ENCODE results near the gene ECM2. TPM values are rescaled to one million over a fixed set of nuclear protein-coding genes. Genes with fewer than 3 reads are reported as not detected.

The ECM2 gene
- total and polyA plus RNA-seq, 2 of the 13 experiments (the other 11 are each of a cell fraction or from before 2014, with no cell fraction given): 0.37 TPM; not detected in 1

DNA sequence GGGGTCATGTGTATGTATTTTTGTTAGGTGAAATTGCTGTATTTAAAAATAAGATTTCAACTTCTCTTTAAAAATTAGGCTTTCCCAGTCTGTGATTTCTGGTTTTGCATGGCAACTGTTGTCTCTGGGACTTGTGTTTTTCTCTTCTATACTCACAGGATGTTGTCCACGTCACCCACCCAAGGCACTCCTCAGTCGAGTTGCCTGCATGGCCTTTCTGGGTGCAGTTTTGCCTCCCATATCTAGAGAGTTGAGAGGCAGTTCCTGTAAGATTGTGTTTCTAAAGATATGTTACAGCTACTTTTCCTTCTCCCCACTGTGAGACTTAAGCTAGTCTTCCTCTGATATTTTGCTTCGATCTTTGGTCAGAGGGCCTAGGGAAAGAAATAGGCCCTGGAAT is 51.2 kb downstream of the ECM2 start:
- no peak overlapping the region for H3K27ac ChIP-seq (ENCODE audit: extremely low read length, insufficient read depth, low read length)
- POLR2A ChIA-PET: no interaction called here

DNA sequence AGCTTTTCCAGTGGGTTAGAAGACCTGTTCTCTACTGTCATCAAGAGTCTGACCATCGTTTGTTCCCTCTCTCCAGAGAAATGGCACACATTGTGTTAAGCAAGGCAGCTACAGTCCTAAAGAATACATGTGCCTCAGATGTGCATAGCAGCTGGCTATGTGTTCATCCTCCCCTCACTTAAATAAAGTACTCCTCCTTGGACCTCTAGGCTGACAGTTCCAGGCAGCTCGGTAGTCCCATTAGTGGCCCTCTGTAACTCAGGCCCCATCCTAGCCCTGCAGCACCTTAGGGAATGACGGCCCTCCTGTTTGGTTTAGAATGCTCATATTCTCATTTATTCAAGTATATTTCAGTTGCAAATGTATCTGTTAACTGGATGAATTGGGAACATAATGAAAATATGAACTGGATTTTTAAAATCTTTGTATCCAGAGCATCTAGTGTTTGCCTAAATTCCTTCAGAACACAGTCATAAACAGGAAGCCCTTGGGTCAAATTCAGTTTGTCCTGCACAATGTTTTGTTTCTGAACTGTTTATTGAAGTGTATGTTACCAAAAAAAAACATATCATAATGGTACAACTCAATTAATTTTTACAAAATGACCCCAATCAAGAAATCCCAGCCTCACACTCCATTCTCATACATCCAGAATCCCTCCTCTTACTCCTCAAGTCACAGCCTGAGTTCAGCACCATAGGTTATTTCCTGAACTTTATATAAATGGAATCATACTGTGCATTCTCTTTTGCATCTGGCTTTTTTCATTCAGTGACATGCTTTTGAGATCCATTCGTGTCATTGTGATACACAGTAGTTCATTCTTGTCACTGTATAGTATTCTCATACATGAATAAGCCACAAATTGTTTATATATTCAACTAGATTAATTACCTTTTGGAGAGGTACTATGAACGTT is 51.9 kb downstream of the ECM2 start:
- ChIA-PET CTCF (ENCODE audit: low intra/inter-chr PET ratio, low total read pairs) (interaction anchor here (0.6 kb wide), 1 partner anchor 1115 kb away, joined by 3 read pairs; no protein-coding TSS in a partner anchor), POLR2A (no interaction called here)
- ATAC-seq (no peak), DNase-seq (ENCODE audit: low spot score) (no peak), FAIRE-seq (no peak)
- H3K4me2 ChIP-seq (ENCODE audit: low read depth, low read length): no peak overlapping the region
- no peaks in the 10 kb centered on the region for H3K9me3 ChIP-seq (ENCODE audit: low read length)
- no peak overlapping the region for H3K9ac ChIP-seq (ENCODE audit: insufficient read depth, low read depth, low read length)
- H3K79me2 ChIP-seq (ENCODE audit: insufficient read depth, low read length): no peaks in the 10 kb centered on the region
- no peak overlapping the region for H2AFZ ChIP-seq (ENCODE audit: low read length)
- H3K27me3 ChIP-seq (ENCODE audit: control insufficient read depth in 1 of 2, insufficient read depth in 2 of 2, low read length in 2 of 2): no peaks in the 10 kb centered on the region
- H4K20me1 ChIP-seq (ENCODE audit: insufficient read depth, low read length): no peaks in the 10 kb centered on the region
- H3K27ac ChIP-seq (ENCODE audit: extremely low read length, insufficient read depth, low read length): no peak overlapping the region
- H3K4me3 ChIP-seq (replicated peaks in 1 of 3; ENCODE audit: insufficient read depth in 1 of 3, low read depth in 2 of 3, low read length in 3 of 3): no peak overlapping the region
- intact Hi-C loops (cut with micrococcal nuclease; ENCODE audit: unreplicated experiment): no loop called here
- 87% methylated on average over 5 of the region's 5 CpGs for WGBS (ENCODE audit: low lambda C conversion rate)
- BruUV-seq (replicated peaks): no TSS peak
- H3K4me1 ChIP-seq (ENCODE audit: insufficient read depth, low read length): peaks cover 13% of the 10 kb centered on the region
- in situ Hi-C loops (cut with HindIII; ENCODE audit: extremely low pct_ligation_motif_present, low pct_unique_long_range_greater_than_20kb): no loop called here
- H3K36me3 ChIP-seq (replicated peaks in 1 of 2; ENCODE audit: control insufficient read depth in 1 of 2, insufficient read depth in 2 of 2, low read length in 2 of 2): no peaks in the 10 kb centered on the region
- TF ChIP-seq, protein P1, sequence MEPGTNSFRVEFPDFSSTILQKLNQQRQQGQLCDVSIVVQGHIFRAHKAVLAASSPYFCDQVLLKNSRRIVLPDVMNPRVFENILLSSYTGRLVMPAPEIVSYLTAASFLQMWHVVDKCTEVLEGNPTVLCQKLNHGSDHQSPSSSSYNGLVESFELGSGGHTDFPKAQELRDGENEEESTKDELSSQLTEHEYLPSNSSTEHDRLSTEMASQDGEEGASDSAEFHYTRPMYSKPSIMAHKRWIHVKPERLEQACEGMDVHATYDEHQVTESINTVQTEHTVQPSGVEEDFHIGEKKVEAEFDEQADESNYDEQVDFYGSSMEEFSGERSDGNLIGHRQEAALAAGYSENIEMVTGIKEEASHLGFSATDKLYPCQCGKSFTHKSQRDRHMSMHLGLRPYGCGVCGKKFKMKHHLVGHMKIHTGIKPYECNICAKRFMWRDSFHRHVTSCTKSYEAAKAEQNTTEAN (CRISPR knock-in tag; conservative IDR thresholded peaks at IDR 0.05): no peak
- TF ChIP-seq NR2C2 (CRISPR knock-in tag; IDR thresholded peaks at IDR 0.05; ENCODE audit: borderline replicate concordance) (no peak), SMARCC2 (IDR thresholded peaks at IDR 0.05) (no peak), TAF1 (CRISPR knock-in tag; IDR thresholded peaks at IDR 0.05) (no peak), ZNF792 (CRISPR knock-in tag; IDR thresholded peaks at IDR 0.05) (no peak), PCBP2 (optimal IDR thresholded peaks at IDR 0.05; ENCODE audit: low read depth, low read length, poor library complexity, severe bottlenecking) (no peak), ZNF33A (CRISPR knock-in tag; IDR thresholded peaks at IDR 0.05; ENCODE audit: borderline replicate concordance) (no peak), GATA4 (IDR thresholded peaks at IDR 0.05; ENCODE audit: borderline replicate concordance, low read depth) (no peak), KDM6A (CRISPR knock-in tag; IDR thresholded peaks at IDR 0.05; ENCODE audit: low read depth) (no peak)
- TF ChIP-seq, protein P2, sequence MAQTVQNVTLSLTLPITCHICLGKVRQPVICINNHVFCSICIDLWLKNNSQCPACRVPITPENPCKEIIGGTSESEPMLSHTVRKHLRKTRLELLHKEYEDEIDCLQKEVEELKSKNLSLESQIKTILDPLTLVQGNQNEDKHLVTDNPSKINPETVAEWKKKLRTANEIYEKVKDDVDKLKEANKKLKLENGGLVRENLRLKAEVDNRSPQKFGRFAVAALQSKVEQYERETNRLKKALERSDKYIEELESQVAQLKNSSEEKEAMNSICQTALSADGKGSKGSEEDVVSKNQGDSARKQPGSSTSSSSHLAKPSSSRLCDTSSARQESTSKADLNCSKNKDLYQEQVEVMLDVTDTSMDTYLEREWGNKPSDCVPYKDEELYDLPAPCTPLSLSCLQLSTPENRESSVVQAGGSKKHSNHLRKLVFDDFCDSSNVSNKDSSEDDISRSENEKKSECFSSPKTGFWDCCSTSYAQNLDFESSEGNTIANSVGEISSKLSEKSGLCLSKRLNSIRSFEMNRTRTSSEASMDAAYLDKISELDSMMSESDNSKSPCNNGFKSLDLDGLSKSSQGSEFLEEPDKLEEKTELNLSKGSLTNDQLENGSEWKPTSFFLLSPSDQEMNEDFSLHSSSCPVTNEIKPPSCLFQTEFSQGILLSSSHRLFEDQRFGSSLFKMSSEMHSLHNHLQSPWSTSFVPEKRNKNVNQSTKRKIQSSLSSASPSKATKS (CRISPR knock-in tag; IDR thresholded peaks at IDR 0.05): no peak

More for the DNA sequence above, 51.2 kb downstream of the ECM2 start:
- H2AFZ ChIP-seq (ENCODE audit: low read length): no peak overlapping the region
- intact Hi-C loops (cut with micrococcal nuclease; ENCODE audit: unreplicated experiment): no loop called here
- H3K9me3 ChIP-seq (ENCODE audit: low read length): no peaks in the 10 kb centered on the region
- BruUV-seq (replicated peaks): no TSS peak
- CTCF ChIA-PET (ENCODE audit: low intra/inter-chr PET ratio, low total read pairs): no interaction called here
- no peak overlapping the region for H3K4me3 ChIP-seq (replicated peaks in 1 of 3; ENCODE audit: insufficient read depth in 1 of 3, low read depth in 2 of 3, low read length in 3 of 3)
- H3K4me1 ChIP-seq (ENCODE audit: insufficient read depth, low read length): peaks cover 13% of the 10 kb centered on the region
- no peak overlapping the region for H3K4me2 ChIP-seq (ENCODE audit: low read depth, low read length)
- no peaks in the 10 kb centered on the region for H4K20me1 ChIP-seq (ENCODE audit: insufficient read depth, low read length)
- no peaks in the 10 kb centered on the region for H3K79me2 ChIP-seq (ENCODE audit: insufficient read depth, low read length)
- in situ Hi-C loops (cut with HindIII; ENCODE audit: extremely low pct_ligation_motif_present, low pct_unique_long_range_greater_than_20kb): no loop called here
- no peak overlapping the region for H3K9ac ChIP-seq (ENCODE audit: insufficient read depth, low read depth, low read length)
- H3K36me3 ChIP-seq (replicated peaks in 1 of 2; ENCODE audit: control insufficient read depth in 1 of 2, insufficient read depth in 2 of 2, low read length in 2 of 2): no peaks in the 10 kb centered on the region
- TF ChIP-seq, protein P3, sequence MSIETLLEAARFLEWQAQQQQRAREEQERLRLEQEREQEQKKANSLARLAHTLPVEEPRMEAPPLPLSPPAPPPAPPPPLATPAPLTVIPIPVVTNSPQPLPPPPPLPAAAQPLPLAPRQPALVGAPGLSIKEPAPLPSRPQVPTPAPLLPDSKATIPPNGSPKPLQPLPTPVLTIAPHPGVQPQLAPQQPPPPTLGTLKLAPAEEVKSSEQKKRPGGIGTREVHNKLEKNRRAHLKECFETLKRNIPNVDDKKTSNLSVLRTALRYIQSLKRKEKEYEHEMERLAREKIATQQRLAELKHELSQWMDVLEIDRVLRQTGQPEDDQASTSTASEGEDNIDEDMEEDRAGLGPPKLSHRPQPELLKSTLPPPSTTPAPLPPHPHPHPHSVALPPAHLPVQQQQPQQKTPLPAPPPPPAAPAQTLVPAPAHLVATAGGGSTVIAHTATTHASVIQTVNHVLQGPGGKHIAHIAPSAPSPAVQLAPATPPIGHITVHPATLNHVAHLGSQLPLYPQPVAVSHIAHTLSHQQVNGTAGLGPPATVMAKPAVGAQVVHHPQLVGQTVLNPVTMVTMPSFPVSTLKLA (IDR thresholded peaks at IDR 0.05): no peak
- TF ChIP-seq ZNF224 (CRISPR knock-in tag; IDR thresholded peaks at IDR 0.05): no peak
- no peak for TF ChIP-seq ZC3H13 (CRISPR knock-in tag; IDR thresholded peaks at IDR 0.05)
- no peak for TF ChIP-seq ISL2 (CRISPR knock-in tag; IDR thresholded peaks at IDR 0.05)
- no peak for TF ChIP-seq ZMYM4 (CRISPR knock-in tag; IDR thresholded peaks at IDR 0.05)
- FAIRE-seq (no peak), ATAC-seq (no peak), DNase-seq (ENCODE audit: low spot score) (no peak)
- 86% methylated on average over 3 of the region's 3 CpGs for WGBS (ENCODE audit: low lambda C conversion rate)
- H3K27me3 ChIP-seq (ENCODE audit: control insufficient read depth in 1 of 2, insufficient read depth in 2 of 2, low read length in 2 of 2): no peaks in the 10 kb centered on the region

Measured in HepG2 (cell line).